Dendritic cell treated with granulocyte-macrophage colony-stimulating factor and Interleukin-4, amounts not matched to agents 40 ng/mL and 50 ng/mL, for 4 days (primary cell): ENCODE data around the gene IFNL3.
"Not testable (repeated sequence)": the region's sequence is repeated elsewhere in the genome, so short reads cannot be mapped to it uniquely, and the experiment has no call there.

Source experiments
- H3K27ac Mint-ChIP-seq: one replicate; pipeline ENCODE4 v1.8.0; 2022; ENCODE audit warnings: mild to moderate bottlenecking, mixed read lengths
- H3K27me3 Mint-ChIP-seq: one replicate; pipeline ENCODE4 v1.8.0; 2022; ENCODE audit warnings: mild to moderate bottlenecking, mixed read lengths
- H3K36me3 Mint-ChIP-seq: one replicate; pipeline ENCODE4 v1.8.0; 2022; ENCODE audit warnings: low read depth, mixed read lengths
- H3K4me1 Mint-ChIP-seq: one replicate; pipeline ENCODE4 v1.8.0; 2022; ENCODE audit warnings: low read depth, mixed read lengths
- H3K4me3 Mint-ChIP-seq: one replicate; pipeline ENCODE4 v1.8.0; 2022; ENCODE audit warnings: mild to moderate bottlenecking, moderate library complexity, mixed read lengths
- H3K9me3 Mint-ChIP-seq: one replicate; pipeline ENCODE4 v1.8.0; 2022; ENCODE audit warnings: mixed read lengths
- intact Hi-C: fragments of 100-400 bp; cut with micrococcal nuclease; formaldehyde crosslinking; loops from one replicate; pipeline ENCODE4 v1.15.0; 2022

IFNL3 gene

GRCh38 chr19:39246951-39247669 lies 2.3 kb upstream of the IFNL3 start:
- intact Hi-C loops, result no loop called here
- H3K27ac Mint-ChIP-seq, result no peak overlapping the region
- no peaks in the 10 kb centered on the region for H3K36me3 Mint-ChIP-seq
- no peak overlapping the region for H3K4me3 Mint-ChIP-seq
- peaks cover 44% of the 10 kb centered on the region for H3K27me3 Mint-ChIP-seq
- H3K4me1 Mint-ChIP-seq, result no peaks in the 10 kb centered on the region
- H3K9me3 Mint-ChIP-seq, result no peaks in the 10 kb centered on the region

DNA sequence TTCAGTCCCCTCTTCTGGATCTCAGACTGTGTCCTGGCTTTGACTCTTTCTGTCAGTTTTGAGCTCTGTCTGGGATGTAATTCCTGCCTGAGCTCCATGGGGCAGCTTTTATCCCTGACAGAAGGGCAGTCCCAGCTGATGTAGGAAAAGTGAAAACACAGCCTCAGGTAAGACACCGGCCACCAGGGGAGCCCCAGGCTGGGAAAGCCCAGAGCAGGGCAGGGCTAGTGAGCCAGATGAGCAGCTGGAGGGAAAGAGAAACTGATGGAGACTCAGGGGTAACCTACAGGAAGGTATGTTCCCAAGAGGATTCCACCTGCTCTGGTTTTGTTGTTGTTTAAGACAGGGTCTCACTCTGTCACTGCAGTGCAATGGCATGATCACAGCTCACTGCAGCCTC lies 360 bp upstream of the IFNL3 start:
- H3K9me3 Mint-ChIP-seq, intact Hi-C loops, H3K36me3 Mint-ChIP-seq, H3K4me1 Mint-ChIP-seq, H3K4me3 Mint-ChIP-seq, H3K27ac Mint-ChIP-seq: not testable (repeated sequence)
- peaks cover 42% of the 10 kb centered on the region for H3K27me3 Mint-ChIP-seq

DNA sequence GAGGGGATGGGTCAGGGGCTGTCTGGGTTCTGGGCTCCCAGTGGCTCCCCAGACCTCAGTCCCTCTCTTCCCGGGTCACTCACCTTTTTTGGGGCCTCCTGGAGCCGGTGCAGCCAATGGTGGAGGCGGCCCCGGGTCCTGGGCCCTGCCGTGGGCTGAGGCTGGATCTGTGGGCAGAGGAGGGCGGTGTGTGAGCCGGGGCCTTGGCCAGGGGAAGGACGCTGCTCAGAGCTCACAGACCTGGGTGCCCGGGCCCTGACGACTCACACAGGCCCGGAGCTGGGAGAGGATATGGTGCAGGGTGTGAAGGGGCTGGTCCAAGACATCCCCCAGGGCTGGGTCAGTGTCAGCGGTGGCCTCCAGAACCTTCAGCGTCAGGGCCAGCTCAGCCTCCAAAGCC lies 1.1 kb downstream of the IFNL3 start:
- H3K36me3 Mint-ChIP-seq, H3K4me1 Mint-ChIP-seq, H3K27ac Mint-ChIP-seq, H3K4me3 Mint-ChIP-seq, intact Hi-C loops, H3K9me3 Mint-ChIP-seq: not testable (repeated sequence)
- H3K27me3 Mint-ChIP-seq, result peaks cover 32% of the 10 kb centered on the region

- intact Hi-C loops, result no loop called here
Observed at GRCh38 chr19:39240421-39240820, 4.4 kb downstream of the IFNL3 start.

DNA sequence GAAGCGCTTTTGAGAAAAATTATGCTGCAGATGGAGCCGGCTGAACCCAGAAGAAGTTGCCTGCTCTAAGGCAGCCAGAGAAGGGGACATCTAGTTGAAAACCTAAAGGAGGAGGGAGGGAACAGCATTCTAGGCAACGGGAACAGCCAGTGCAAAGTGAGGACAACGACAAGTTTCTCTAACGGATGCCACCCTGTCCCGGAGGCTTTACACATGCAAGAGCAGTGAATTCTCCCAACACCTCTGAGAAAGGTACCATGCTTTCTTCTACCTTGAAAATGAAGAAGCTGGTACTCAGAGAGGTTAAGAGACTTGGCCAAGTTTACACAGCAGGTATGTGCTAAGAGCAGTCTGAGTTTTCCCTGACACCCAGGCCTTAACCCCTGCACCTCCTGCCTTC lies 5.9 kb downstream of the IFNL3 start:
- peaks cover 36% of the 10 kb centered on the region for H3K27me3 Mint-ChIP-seq
- H3K9me3 Mint-ChIP-seq, result no peaks in the 10 kb centered on the region
- no peak overlapping the region for H3K4me3 Mint-ChIP-seq
- peaks cover 8% of the 10 kb centered on the region for H3K4me1 Mint-ChIP-seq
- H3K36me3 Mint-ChIP-seq, result no peaks in the 10 kb centered on the region
- no peak overlapping the region for H3K27ac Mint-ChIP-seq
- intact Hi-C loops, result loop anchor here (2.0 kb wide), 1 partner anchor 50 kb away; no protein-coding TSS in a partner anchor

More at GRCh38 chr19:39240421-39240820, 4.4 kb downstream of the IFNL3 start:
- no peaks in the 10 kb centered on the region for H3K9me3 Mint-ChIP-seq
- peaks cover 8% of the 10 kb centered on the region for H3K4me1 Mint-ChIP-seq
- no peak overlapping the region for H3K27ac Mint-ChIP-seq
- no peaks in the 10 kb centered on the region for H3K36me3 Mint-ChIP-seq
- no peak overlapping the region for H3K4me3 Mint-ChIP-seq
- H3K27me3 Mint-ChIP-seq, result peaks cover 37% of the 10 kb centered on the region

- peak overlapping the region; percentile 28 for H3K27ac Mint-ChIP-seq
- H3K36me3 Mint-ChIP-seq, result no peaks in the 10 kb centered on the region
- peaks cover 8% of the 10 kb centered on the region for H3K4me1 Mint-ChIP-seq
Observed at GRCh38 chr19:39238209-39238608, 6.6 kb downstream of the IFNL3 start.

DNA sequence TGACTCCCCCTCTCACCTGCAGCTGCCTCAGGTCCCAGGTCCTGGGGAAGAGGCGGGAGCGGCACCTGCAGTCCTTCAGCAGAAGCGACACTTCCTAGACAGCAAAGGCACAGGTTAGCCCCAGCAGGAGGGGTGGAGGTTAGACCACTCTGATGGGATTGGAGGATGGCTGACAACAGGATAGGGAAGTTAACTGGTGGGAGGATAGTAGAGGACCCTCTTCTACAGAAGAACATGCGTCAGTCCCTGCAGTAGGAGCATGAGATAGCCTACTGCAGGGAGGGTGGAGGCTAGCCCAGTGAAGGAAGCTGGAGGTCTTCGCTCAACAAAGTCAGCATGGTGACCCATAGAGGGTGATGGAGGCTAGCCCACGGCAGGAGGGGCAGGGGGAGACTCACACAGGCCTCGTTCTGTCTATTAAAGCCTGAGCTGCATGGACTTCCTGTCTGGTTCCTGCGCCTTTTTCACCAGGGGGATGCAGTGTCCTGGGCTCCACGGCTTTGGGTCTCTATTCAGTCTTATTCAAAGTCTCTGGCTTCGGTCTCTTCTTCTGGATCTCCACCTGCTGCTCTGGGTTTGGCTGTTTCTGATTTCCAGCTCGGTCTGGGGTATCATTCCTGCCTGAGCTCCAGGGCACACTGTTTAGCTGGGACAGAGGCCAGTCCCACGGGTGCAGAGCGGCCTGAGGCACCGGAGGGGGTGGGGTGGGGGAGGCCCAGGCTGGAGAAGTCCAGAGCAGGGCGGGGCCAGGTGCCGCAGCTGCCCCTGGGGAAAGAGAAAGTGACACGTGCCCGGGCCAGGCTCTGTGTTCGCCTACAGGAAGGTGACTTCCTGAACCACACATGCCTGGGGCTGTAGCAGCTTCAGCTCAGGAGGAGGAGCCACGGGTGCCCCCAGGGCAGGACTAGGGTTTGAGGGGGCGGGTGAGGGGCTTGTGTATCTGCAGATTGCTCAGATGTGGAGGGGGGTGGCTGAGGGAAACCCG lies 7.3 kb downstream of the IFNL3 start:
- Mint-ChIP-seq H3K9me3 (no peaks in the 10 kb centered on the region), H3K27ac (peak overlapping the region; percentile 28), H3K27me3 (peaks cover 35% of the 10 kb centered on the region), H3K36me3 (no peaks in the 10 kb centered on the region), H3K4me3 (no peak overlapping the region), H3K4me1 (peaks cover 8% of the 10 kb centered on the region)
- intact Hi-C loops, result loop anchor here (2.0 kb wide), 1 partner anchor 51 kb away; no protein-coding TSS in a partner anchor

More at GRCh38 chr19:39238209-39238608, 6.6 kb downstream of the IFNL3 start:
- Mint-ChIP-seq H3K4me3 (no peak overlapping the region), H3K9me3 (no peaks in the 10 kb centered on the region), H3K27me3 (peaks cover 35% of the 10 kb centered on the region)
- intact Hi-C loops, result loop anchor here (2.0 kb wide), 1 partner anchor 51 kb away; no protein-coding TSS in a partner anchor

DNA sequence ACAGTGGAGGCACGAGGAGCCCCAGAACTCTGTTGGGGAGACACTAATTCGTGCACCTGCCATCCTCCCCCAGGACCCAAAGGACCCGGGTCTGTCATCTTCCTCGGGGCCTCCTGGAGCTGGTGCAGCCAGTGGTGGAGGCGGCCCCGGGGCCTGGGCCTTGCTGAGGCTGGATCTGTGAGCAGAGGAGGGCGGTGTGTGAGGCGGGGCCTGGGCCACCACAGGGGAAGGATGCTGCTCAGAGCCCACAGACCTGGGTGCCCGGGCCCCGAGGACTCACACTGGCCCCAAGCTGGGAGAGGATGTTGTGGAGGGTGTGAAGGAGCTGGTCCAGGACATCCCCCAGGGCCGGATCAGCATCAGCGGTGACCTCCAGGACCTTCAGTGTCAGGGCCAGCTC lies 8.3 kb downstream of the IFNL3 start:
- H3K4me1 Mint-ChIP-seq, result peaks cover 8% of the 10 kb centered on the region
- no peaks in the 10 kb centered on the region for H3K9me3 Mint-ChIP-seq
- H3K27me3 Mint-ChIP-seq, result peaks cover 33% of the 10 kb centered on the region
- intact Hi-C loops, result no loop called here
- H3K27ac Mint-ChIP-seq, result no peak overlapping the region
- H3K36me3 Mint-ChIP-seq, result no peaks in the 10 kb centered on the region
- H3K4me3 Mint-ChIP-seq, result no peak overlapping the region

GRCh38 chr19:39232708-39233107 lies 12.1 kb downstream of the IFNL3 start:
- no peak overlapping the region for H3K4me3 Mint-ChIP-seq
- H3K27ac Mint-ChIP-seq, result no peak overlapping the region
- no peaks in the 10 kb centered on the region for H3K9me3 Mint-ChIP-seq
- H3K27me3 Mint-ChIP-seq, result peaks cover 23% of the 10 kb centered on the region
- H3K4me1 Mint-ChIP-seq, result peaks cover 4% of the 10 kb centered on the region
- intact Hi-C loops, result no loop called here
- no peaks in the 10 kb centered on the region for H3K36me3 Mint-ChIP-seq

GRCh38 chr19:39230096-39230764 lies 14.6 kb downstream of the IFNL3 start:
- Mint-ChIP-seq H3K4me1 (no peaks in the 10 kb centered on the region), H3K4me3 (no peak overlapping the region), H3K36me3 (no peaks in the 10 kb centered on the region), H3K27ac (no peak overlapping the region), H3K27me3 (peaks cover 9% of the 10 kb centered on the region), H3K9me3 (no peaks in the 10 kb centered on the region)
- intact Hi-C loops, result no loop called here

DNA sequence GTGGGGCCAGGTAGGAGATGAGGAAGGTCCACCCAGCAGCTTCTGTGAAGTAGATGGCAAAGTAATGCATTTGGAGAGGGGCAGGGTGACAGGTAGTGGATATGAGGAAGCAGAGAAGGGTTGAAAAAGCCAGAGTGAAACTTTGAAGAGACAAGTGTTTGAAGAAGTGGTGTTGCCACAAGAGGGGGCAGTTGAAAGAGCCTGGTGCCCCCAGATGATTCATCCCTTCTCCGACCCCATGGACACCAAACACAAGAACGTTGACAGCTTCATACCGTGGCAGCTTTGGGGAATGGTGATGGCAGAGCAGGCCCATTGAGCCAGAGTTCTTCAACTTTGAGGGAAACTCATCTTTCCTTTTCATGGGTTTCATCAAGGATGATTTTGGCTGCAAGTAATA lies 19.9 kb downstream of the IFNL3 start:
- peaks cover 7% of the 10 kb centered on the region for H3K27me3 Mint-ChIP-seq
- intact Hi-C loops, result no loop called here
- H3K4me3 Mint-ChIP-seq, result no peak overlapping the region
- H3K4me1 Mint-ChIP-seq, result peaks cover 18% of the 10 kb centered on the region
- no peaks in the 10 kb centered on the region for H3K9me3 Mint-ChIP-seq
- H3K27ac Mint-ChIP-seq, result no peak overlapping the region
- H3K36me3 Mint-ChIP-seq, result no peaks in the 10 kb centered on the region

GRCh38 chr19:39223703-39224279 lies 21.0 kb downstream of the IFNL3 start:
- Mint-ChIP-seq H3K4me3 (no peak overlapping the region), H3K4me1 (peaks cover 18% of the 10 kb centered on the region), H3K9me3 (no peaks in the 10 kb centered on the region), H3K27ac (no peak overlapping the region), H3K36me3 (no peaks in the 10 kb centered on the region), H3K27me3 (peaks cover 11% of the 10 kb centered on the region)
- intact Hi-C loops, result no loop called here

DNA sequence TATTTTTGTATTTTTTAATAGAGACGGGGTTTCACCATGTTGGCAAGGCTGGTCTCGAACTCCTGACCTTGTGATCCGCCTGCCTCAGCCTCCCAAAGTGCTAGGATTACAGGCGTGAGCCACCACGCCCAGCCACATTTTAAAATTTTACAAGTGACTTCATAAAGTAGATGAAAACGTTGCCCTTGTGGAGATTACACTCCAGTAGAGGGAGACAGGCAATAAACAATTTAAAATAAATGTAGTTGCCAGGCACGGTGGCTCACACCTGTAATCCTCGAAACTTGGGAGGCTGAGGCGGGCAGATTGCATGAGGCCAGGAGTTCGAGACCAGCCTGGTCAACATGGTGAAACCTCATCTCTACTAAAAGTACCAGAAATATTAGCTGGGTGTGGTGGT lies 25.7 kb downstream of the IFNL3 start:
- H3K36me3 Mint-ChIP-seq, H3K4me3 Mint-ChIP-seq, H3K27ac Mint-ChIP-seq, intact Hi-C loops, H3K9me3 Mint-ChIP-seq: not testable (repeated sequence)
- H3K27me3 Mint-ChIP-seq, result peaks cover 13% of the 10 kb centered on the region
- H3K4me1 Mint-ChIP-seq, result peaks cover 11% of the 10 kb centered on the region
